SU-DHL-6 (cell line): ENCODE results near the gene SFSWAP.

Experiments used
- H2AFZ ChIP-seq: fragments of 200-600 bp; sonication (generic); 2 replicates; pipeline ENCODE4 v1.6.1; 2014; ENCODE audit warnings: low read depth, mild to moderate bottlenecking, moderate library complexity, mixed read lengths, antibody characterized with exemption, low read length; ENCODE audit not compliant: severe bottlenecking
- H3F3A ChIP-seq: fragments of 200-600 bp; shearing (Covaris generic); 2 replicates; pipeline ENCODE4 v1.6.0; 2016; ENCODE audit warnings: antibody characterized with exemption, mild to moderate bottlenecking; ENCODE audit not compliant: insufficient read depth
- H3K27ac ChIP-seq: fragments of 200-600 bp; sonication (generic); 2 replicates; pipeline ENCODE4 v1.5.1; 2016; ENCODE audit warnings: low read depth, mild to moderate bottlenecking, low read length, moderate library complexity, mixed read lengths
- H3K27me3 ChIP-seq: fragments of 200-600 bp; sonication (generic), shearing (Covaris generic); 2 replicates; pipeline ENCODE4 v1.6.0; 2014; ENCODE audit warnings: mild to moderate bottlenecking, low read length
- H3K36me3 ChIP-seq: fragments of 200-600 bp; sonication (generic); 2 replicates; pipeline ENCODE4 v1.6.1; 2014; ENCODE audit warnings: mild to moderate bottlenecking, low read length, mixed read lengths
- H3K4me2 ChIP-seq: fragments of 300-600, 200-600 bp; shearing (Covaris generic), sonication (generic); 2 replicates; pipeline ENCODE4 v1.6.0; 2014; ENCODE audit warnings: low read length, low read depth, mild to moderate bottlenecking; ENCODE audit not compliant: poor library complexity, severe bottlenecking
- H3K4me3 ChIP-seq: fragments of 200-600 bp; sonication (generic); 2 replicates; pipeline ENCODE4 v1.5.1; 2014; ENCODE audit warnings: antibody characterized with exemption, low read length, mild to moderate bottlenecking, mixed read lengths; ENCODE audit not compliant: insufficient read depth, poor library complexity, severe bottlenecking
- H3K79me2 ChIP-seq: fragments of 200-600 bp; sonication (generic); 2 replicates; pipeline ENCODE4 v1.6.1; 2014; ENCODE audit warnings: mild to moderate bottlenecking, low read length, moderate library complexity; ENCODE audit not compliant: insufficient read depth
- H3K9ac ChIP-seq: fragments of 200-600 bp; sonication (generic); 2 replicates; pipeline ENCODE4 v1.7.0; 2014; ENCODE audit warnings: mild to moderate bottlenecking, low read length
- H3K9me2 ChIP-seq: fragments of 200-600 bp; sonication (generic); replicated peaks from 2 replicates; pipeline ENCODE4 v1.6.1; 2014; ENCODE audit warnings: low read length; ENCODE audit not compliant: insufficient read depth
- H3K9me3 ChIP-seq: fragments of 200-600 bp; sonication (generic); 2 replicates; pipeline ENCODE4 v1.6.1; 2014; ENCODE audit warnings: low read length, mixed read lengths; ENCODE audit not compliant: insufficient read depth
- H4K20me1 ChIP-seq: fragments of 200-600 bp; sonication (generic); 2 replicates; pipeline ENCODE4 v1.6.1; 2014; ENCODE audit warnings: low read depth, mild to moderate bottlenecking, antibody characterized with exemption, low read length, moderate library complexity, mixed read lengths
- CTCF ChIP-seq: fragments of 200-600 bp; sonication (generic); IDR thresholded peaks from one replicate; pipeline ENCODE4 v1.5.1; 2017; ENCODE audit warnings: antibody characterized with exemption, mild to moderate bottlenecking, low read length, moderate library complexity; ENCODE audit not compliant: insufficient read depth, poor library complexity, severe bottlenecking
- EZH2phosphoT487 ChIP-seq: fragments of 200-600 bp; sonication (generic), shearing (Covaris generic); conservative IDR thresholded peaks from 2 replicates; pipeline ENCODE4 v1.6.1; 2018; ENCODE audit warnings: mild to moderate bottlenecking, antibody characterized with exemption, low read length, moderate library complexity, mixed read lengths

The SFSWAP gene

GRCh38 chr12:131735153-131735456 is 24.2 kb downstream of the SFSWAP start:
- Histone ChIP-seq H3K36me3 (peaks cover 5% of the 10 kb centered on the region; the same call in 1 of the 2 replicates), H2AFZ (no peak overlapping the region), H3K9me3 (no peaks in the 10 kb centered on the region), H3K79me2 (no peaks in the 10 kb centered on the region), H3K9ac (no peak overlapping the region), H3K4me2 (no peak overlapping the region), H3K27ac (no peak overlapping the region), H3F3A (peaks cover 5% of the 10 kb centered on the region), H4K20me1 (no peaks in the 10 kb centered on the region), H3K4me3 (no peak overlapping the region), H3K9me2 (no peaks in the 10 kb centered on the region), H3K27me3 (no peaks in the 10 kb centered on the region)
- TF ChIP-seq EZH2phosphoT487 (no peak), CTCF (no peak)

GRCh38 chr12:131735476-131736445 is 24.9 kb downstream of the SFSWAP start:
- Histone ChIP-seq H3K9me2 (no peaks in the 10 kb centered on the region), H3K27ac (no peak overlapping the region), H3K4me2 (no peak overlapping the region), H3K4me3 (no peak overlapping the region), H4K20me1 (no peaks in the 10 kb centered on the region), H2AFZ (no peak overlapping the region), H3K9ac (no peak overlapping the region), H3K9me3 (no peaks in the 10 kb centered on the region), H3K36me3 (peaks cover 9% of the 10 kb centered on the region; the same call in 1 of the 2 replicates), H3K79me2 (no peaks in the 10 kb centered on the region), H3K27me3 (no peaks in the 10 kb centered on the region), H3F3A (peaks cover 5% of the 10 kb centered on the region)
- TF ChIP-seq CTCF (no peak), EZH2phosphoT487 (no peak)

- H3K27me3 ChIP-seq: no peaks in the 10 kb centered on the region
Measured at GRCh38 chr12:131736446-131737149, 25.7 kb downstream of the SFSWAP start.

More at GRCh38 chr12:131736446-131737149, 25.7 kb downstream of the SFSWAP start:
- no peak overlapping the region for H3K4me3 ChIP-seq
- no peaks in the 10 kb centered on the region for H3K9me3 ChIP-seq
- H3K4me2 ChIP-seq: no peak overlapping the region
- no peak for TF ChIP-seq CTCF
- peaks cover 5% of the 10 kb centered on the region for H3F3A ChIP-seq
- H4K20me1 ChIP-seq: no peaks in the 10 kb centered on the region
- peaks cover 14% of the 10 kb centered on the region; the same call in 1 of the 2 replicates for H3K36me3 ChIP-seq
- no peak overlapping the region for H2AFZ ChIP-seq
- no peaks in the 10 kb centered on the region for H3K79me2 ChIP-seq
- no peaks in the 10 kb centered on the region for H3K9me2 ChIP-seq
- no peak overlapping the region for H3K27ac ChIP-seq
- H3K9ac ChIP-seq: no peak overlapping the region
